Left ventricle myocardium inferior (tissue), 1 donor: ENCODE data around the gene SHISAL2A. TPM values are rescaled to one million over a fixed set of nuclear protein-coding genes. Genes with fewer than 3 reads are reported as not detected.
A peak's percentile ranks its signal among the peaks of the same experiment; 100 is the strongest.
"Not testable (repeated sequence)": the region's sequence is repeated elsewhere in the genome, so short reads cannot be mapped to it uniquely, and the experiment has no call there.

ENCODE experiments used
- DNase-seq: peaks from one replicate; pipeline ENCODE4 v3.0.0-alpha.2; 2020
- H3K27ac ChIP-seq: fragments of 200-600 bp; replicated peaks from 2 replicates; pipeline ENCODE4 v1.8.0; 2021
- H3K27me3 ChIP-seq: fragments of 200-600 bp; 2 replicates; pipeline ENCODE4 v1.8.0; 2021; ENCODE audit warnings: low read depth
- H3K36me3 ChIP-seq: fragments of 200-600 bp; 2 replicates; pipeline ENCODE4 v1.8.0; 2021
- H3K4me1 ChIP-seq: fragments of 200-600 bp; 2 replicates; pipeline ENCODE4 v1.8.0; 2021
- H3K4me3 ChIP-seq: fragments of 200-600 bp; 2 replicates; pipeline ENCODE4 v1.8.0; 2021; ENCODE audit warnings: mild to moderate bottlenecking, moderate library complexity
- H3K9me3 ChIP-seq: fragments of 200-600 bp; replicated peaks from 2 replicates; pipeline ENCODE4 v1.8.0; 2021
- CTCF ChIP-seq: fragments of 200-600 bp; IDR thresholded peaks from 2 replicates; pipeline ENCODE4 v1.8.0; 2021; ENCODE audit warnings: antibody characterized with exemption, mild to moderate bottlenecking, borderline replicate concordance
- intact Hi-C: fragments of 100-400 bp; cut with micrococcal nuclease; formaldehyde crosslinking; loops from one replicate; pipeline ENCODE4 v1.11.0; 2022
- total RNA-seq: library from RNA; stranded (reverse); fragmentation: NEBNext Ultra II Directional; extraction: Animal tissue kit (Norgen Biotek cat#: 25700); gene quantifications from one replicate; pipeline ENCODE4 v1.2.1, GENCODE V29; 2021
- donor health status: DM: no; HTN: yes; CAD: no; lungs with severe emphysema.

The SHISAL2A gene
- total RNA-seq, 1 donor from 2014 or later: not detected

GRCh38 chr1:52692697-52693096 is 59.7 kb downstream of the SHISAL2A start:
- no peak for DNase-seq
- intact Hi-C loops: no loop called here

GRCh38 chr1:52693351-52693750 is 60.4 kb downstream of the SHISAL2A start:
- H3K9me3 ChIP-seq, intact Hi-C loops, H3K4me3 ChIP-seq, H3K27me3 ChIP-seq, H3K27ac ChIP-seq, DNase-seq: not testable (repeated sequence)
- H3K4me1 ChIP-seq: peaks cover 16% of the 10 kb centered on the region
- H3K36me3 ChIP-seq: peaks cover 41% of the 10 kb centered on the region

More at GRCh38 chr1:52692697-52693096, 59.7 kb downstream of the SHISAL2A start:
- no peaks in the 10 kb centered on the region for H3K27me3 ChIP-seq
- no peak overlapping the region for H3K27ac ChIP-seq
- TF ChIP-seq CTCF: no peak
- H3K4me3 ChIP-seq: no peak overlapping the region
- no peaks in the 10 kb centered on the region for H3K9me3 ChIP-seq
- H3K4me1 ChIP-seq: peaks cover 11% of the 10 kb centered on the region
- H3K36me3 ChIP-seq: peaks cover 48% of the 10 kb centered on the region

- DNase-seq: no peak
- Histone ChIP-seq H3K27ac (no peak overlapping the region), H3K36me3 (peaks cover 36% of the 10 kb centered on the region), H3K9me3 (no peaks in the 10 kb centered on the region), H3K27me3 (no peaks in the 10 kb centered on the region), H3K4me3 (no peak overlapping the region), H3K4me1 (peaks cover 21% of the 10 kb centered on the region)
- no peak for TF ChIP-seq CTCF
- intact Hi-C loops: no loop called here
Observed at GRCh38 chr1:52693843-52694242, 60.9 kb downstream of the SHISAL2A start.

- Histone ChIP-seq H3K36me3 (peaks cover 23% of the 10 kb centered on the region), H3K4me3 (no peak overlapping the region), H3K27ac (no peak overlapping the region), H3K4me1 (peaks cover 23% of the 10 kb centered on the region), H3K9me3 (no peaks in the 10 kb centered on the region), H3K27me3 (no peaks in the 10 kb centered on the region)
- no peak for TF ChIP-seq CTCF
- intact Hi-C loops: no loop called here
- DNase-seq: no peak
Observed at GRCh38 chr1:52695627-52696026, 62.7 kb downstream of the SHISAL2A start.

GRCh38 chr1:52697795-52698674 is 65.1 kb downstream of the SHISAL2A start, which contains the start of gene COA7:
Gene COA7 (minus strand): TSS chr1:52698347. CDS start chr1:52698326, 21 bp downstream.
- intact Hi-C loops: no loop called here
- no peak for TF ChIP-seq CTCF

More at GRCh38 chr1:52697795-52698674, 65.1 kb downstream of the SHISAL2A start, which contains the start of gene COA7:
- Histone ChIP-seq H3K27ac (peak within 1 kb of the TSS; percentile 90), H3K4me1 (peaks cover 34% of the 10 kb centered on the region), H3K4me3 (peak within 1 kb of the TSS; percentile 86), H3K36me3 (no peaks in the 10 kb centered on the region), H3K9me3 (no peaks in the 10 kb centered on the region), H3K27me3 (no peaks in the 10 kb centered on the region)
- peak; percentile 90 for DNase-seq
